Posterior vena cava (tissue), 2 donors: ENCODE measurements around the gene MICAL3. TPM values are rescaled to one million over a fixed set of nuclear protein-coding genes. Genes with fewer than 3 reads are reported as not detected.

ENCODE experiments used
- DNase-seq: peaks from one replicate; pipeline ENCODE4 v3.0.0-alpha.2; 2020; ENCODE audit warnings: low spot score
- intact Hi-C, 2 donors: fragments of 100-400 bp; cut with DNase I; formaldehyde crosslinking; loops; one replicate each; pipeline versions ENCODE4 v1.14.1 to v1.14.2; 2022 to 2023
- total RNA-seq, 2 donors: library from RNA; stranded (reverse); fragmentation: NEBNext Ultra II Directional; extraction: Animal tissue kit (Norgen Biotek cat#: 25700); gene quantifications; one replicate each; pipeline ENCODE4 v1.2.1, GENCODE V29; 2021
- donor health status: DM: yes; HTN: yes; CAD: no.
- donor health status: DM: yes; HTN: yes; CAD: no.

MICAL3 gene
- total RNA-seq, 2 donors from 2014 or later: 106 to 114 TPM

DNA sequence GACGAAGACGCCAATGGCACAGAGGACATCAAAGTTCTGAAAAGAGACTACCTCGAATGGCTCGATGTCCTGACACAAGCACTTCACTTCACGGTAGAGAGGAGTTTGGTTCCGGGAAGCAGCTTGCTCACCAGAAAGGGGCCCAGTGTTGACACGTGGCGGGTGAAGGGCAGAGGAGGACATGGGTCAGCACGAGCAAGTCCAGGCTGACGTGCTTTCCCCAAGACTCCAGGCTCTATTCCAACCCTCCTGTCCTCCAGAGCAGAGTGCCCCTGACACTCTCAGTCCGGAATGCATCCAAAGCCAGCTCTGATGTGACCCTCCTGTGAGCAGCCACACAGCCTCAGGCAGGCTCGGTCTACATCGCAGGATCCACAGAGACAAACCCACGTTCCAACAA is 172.6 kb downstream of the MICAL3 start:
- DNase-seq: no peak
- intact Hi-C loops: no loop called here

DNA sequence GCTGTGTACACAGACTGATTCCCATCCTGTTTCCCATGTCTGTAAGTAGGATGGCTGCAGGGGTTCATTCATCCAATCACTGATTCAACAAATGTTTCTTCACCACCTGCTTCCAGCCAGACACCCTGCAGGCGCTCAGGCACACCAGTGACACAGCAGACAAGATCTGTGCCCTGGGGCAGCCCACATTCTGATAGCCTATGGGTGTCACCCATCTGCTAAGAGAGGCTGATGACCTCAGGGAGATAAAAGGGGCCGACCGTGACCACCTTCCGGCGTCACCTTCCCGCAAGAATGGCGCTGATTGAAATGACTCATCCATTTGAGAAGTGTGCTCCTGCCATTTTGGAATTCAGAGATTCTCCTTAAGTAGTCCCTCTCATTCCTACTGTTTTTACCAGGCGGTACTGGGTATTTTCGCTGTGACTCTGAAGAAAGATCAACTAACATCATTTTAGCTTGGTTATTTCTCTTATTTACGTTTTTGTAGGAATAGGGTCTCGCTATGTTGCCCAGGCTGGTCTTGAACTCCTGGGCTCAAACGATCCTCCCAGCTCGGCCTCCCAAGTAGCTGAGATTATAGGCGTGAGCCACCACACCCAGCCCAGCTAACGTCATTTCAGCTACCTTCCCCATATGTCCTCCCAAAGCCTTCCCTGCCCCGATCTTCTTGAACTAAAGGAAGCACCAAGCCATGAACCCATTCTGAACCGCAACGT is 176.8 kb downstream of the MICAL3 start:
- intact Hi-C loops: no loop called here
- no peak for DNase-seq

DNA sequence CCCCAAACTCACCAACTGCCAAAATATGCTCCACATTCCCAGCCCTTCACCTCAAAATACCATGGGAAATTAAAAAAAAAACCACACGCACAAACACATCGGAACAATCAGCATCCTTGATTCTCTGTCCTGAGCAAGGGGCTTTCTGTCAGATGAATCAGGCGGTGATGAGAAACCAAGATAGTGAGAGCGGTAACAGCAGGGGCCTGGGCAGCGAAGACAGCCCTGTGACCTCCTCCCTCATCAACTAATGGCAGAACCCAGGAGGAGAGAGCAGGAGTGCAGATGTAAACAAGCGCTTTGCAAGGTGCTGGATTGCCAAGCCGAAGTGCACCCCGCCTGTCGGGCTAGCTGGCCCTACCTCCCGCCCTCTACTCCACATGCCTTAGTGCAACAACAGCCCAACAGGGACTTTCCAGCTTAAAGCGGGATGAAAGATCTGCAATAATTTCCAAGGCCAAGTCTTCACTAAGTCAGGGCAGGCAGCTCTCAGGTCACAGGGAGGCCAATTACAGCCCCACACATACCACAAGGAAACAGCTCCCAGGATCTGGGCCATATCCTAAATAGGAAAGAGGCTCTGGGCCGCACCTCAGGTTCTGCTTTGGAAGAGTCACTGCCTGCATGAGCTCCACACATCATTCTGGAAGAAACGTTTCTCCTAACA is 177.9 kb downstream of the MICAL3 start:
- no peak for DNase-seq
- intact Hi-C loops: no loop called here

DNA sequence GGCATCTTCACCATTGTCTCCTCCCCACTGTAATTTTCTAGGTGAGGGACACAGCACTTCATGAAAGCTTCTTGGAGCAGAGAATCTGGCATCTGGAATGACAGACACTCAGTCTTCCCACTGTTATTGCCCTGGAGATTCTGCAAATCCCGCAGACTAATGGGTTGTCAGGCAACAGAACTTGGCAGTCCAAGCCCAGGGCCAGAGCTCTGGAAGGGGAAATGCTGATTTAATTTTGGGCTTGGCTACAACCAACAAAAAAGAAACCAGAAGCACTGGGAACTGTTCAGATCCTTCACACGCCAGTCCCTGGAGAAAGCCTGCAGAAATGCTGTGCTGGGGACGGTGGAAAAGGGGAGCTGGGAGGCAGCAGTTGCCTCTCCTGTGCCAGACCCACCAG is 178.6 kb downstream of the MICAL3 start:
- intact Hi-C loops: no loop called here
- no peak for DNase-seq

DNA sequence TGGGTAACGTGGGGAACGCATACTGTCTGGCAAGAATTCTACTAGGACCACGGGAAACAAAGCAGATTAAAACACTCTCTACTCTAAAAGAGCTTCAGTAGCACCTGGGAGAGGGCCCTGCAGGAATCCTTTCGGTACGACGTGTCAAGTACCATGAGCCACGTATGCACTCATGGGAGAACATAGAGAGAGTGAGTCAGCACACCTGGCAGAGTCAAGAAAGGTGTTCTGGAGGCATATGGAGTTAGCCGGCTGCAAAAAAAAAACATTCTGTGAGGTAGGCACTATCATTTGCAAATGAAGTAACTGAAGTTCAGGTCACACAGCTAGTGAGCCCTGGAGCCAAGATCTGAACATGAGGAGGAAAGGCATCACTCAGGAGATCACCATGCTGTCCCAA is 179.0 kb downstream of the MICAL3 start:
- intact Hi-C loops: no loop called here
- no peak for DNase-seq

DNA sequence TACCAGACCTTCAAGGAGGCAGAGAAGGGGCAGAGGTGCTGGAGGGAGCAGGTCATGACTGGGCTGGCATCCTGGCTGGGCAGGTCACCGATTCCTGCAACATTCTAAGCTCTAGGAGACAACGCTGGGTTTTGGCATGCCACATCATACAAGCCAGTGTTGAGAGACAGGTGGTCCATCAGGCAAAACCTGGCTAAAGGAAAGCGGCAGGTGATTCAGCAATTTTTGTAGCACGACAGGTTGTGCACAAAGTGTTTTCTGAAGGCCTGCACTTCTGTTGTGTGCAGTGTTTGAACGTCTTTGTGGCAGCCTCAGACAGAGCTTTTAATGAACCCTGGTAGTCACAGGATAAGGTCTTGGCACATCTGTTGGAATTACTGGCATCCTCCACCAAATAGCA is 180.2 kb downstream of the MICAL3 start:
- no peak for DNase-seq
- intact Hi-C loops: no loop called here

DNA sequence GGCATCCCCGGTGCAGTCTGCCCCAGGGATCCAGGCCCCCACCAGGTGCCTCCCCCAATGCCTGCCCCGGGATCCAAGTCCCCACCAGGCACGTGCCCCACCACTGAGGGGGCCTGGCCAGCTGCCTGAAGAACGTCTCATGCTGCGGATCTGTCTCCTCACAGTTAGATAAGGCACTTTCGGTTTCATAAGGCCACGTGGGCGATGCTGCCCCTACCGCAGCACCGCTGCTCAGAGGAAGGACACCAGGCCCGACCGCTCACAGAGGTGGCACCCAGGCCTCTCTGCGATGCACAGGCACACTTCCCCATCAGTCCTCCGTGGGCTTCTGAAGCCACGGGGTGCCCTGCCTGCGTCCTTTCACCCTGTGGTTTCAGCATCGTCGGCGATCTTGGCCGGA is 182.0 kb downstream of the MICAL3 start:
- DNase-seq: no peak
- intact Hi-C loops: no loop called here

DNA sequence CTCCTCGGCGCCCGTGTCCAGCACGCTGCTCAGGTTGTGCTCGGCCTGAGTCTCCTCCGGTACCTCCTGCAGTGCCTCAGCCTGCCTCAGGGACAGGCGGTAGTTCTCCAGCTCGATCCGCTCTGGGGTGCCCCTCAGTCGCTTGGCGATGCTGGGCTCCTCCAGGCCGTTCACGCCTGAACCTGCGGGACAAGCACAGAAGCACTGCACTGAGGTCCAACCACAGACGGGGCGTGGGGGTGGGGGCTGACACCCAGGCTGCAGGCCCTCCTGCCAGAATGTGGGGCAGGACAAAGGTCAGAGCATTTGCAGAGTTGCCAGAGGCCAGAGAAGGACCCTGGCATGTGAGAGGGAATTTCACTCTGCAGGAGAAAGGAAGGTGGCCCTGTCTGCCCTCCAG is 182.5 kb downstream of the MICAL3 start:
- intact Hi-C loops: loop anchor here in 1 of 2 donors (1.0 kb wide), 1 partner anchor 23 kb away; no protein-coding TSS in a partner anchor
- DNase-seq: no peak

DNA sequence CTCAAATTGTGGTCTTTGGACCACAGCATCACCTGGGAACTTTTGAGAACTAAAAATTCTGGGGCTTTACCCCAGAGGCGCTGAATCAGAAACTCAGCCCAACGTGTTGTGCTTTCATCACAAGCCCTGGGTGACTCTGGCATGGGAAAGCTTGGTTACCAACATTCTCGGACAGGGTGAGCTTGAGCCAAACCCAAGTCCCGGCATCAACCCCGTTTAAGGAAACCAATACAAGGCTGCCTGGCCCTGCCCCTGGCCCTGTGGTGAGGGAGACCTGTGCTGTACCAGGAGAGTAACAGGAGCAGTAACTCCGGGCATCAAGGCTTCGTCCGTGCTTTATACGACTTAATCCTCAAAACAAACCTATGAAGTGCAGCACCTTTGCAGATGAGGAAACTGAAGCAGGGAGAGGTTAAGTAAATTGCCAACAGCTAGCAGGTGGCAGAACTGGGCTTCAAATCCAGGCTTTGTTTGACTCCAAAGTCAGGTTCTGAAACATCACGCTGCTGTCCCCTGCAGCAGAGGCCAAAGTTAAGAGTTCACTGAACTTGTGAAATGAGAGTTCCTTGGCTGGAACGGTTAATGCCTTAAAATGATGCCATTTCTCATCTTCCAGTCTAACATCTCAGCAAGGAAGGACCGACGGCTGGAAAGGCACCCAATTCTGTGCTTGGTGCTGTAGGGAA is 186.0 kb downstream of the MICAL3 start:
- intact Hi-C loops: no loop called here
- DNase-seq: no peak

DNA sequence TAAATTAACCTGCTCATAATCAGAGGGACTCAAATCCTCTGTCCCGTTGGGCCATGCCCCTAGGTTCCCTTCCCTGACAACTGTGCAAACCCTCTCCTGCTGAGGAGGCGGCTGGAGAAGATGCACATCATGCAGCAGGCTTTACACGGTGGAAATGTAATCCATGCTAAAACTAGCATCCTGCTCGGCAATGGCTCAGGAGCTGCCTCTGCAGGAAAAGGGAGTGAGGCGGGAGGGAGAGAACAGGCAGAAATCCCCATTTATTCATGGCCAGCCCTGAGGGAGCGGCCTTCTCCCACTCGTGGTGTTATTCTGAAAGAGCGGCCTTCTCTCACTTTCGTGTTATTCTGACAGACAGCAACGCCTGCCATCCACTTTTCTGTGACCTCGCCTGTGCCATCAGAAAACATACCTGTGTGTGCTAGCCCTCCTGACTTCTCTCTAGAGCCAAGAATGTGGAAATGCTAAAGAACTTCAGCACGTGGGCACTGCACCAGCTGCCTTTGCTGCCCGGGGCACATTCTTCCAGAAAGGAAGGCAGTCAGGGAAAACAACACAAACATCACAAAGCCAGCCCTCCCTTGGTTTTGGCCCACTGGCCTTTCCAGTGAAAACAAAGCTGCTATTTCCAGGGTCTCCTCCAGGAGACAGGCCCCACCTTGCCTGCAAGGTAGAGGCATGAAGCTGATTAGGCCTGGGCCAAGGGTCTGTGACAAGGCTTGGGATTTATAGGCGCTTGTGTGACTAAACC is 187.2 kb downstream of the MICAL3 start:
- no peak for DNase-seq
- intact Hi-C loops: no loop called here

DNA sequence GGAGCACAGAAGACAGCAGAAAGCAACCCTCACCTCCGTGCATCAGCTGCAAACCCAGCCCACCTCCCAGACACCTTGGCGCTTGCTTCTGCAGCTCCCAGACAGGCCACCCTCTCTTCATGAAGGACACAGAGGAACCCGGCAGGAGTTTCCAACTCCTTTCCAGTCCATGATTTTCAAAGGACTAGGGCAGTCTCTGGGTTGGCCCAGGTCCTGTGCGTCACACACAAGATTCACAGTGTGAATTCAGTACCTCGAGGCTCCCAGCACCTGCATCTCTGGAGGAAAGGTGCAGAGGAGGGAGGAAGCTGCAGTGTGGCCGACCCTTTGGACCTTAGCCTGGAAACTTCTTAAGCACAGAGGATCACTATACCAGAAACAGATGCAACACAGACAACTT is 189.1 kb downstream of the MICAL3 start:
- intact Hi-C loops: no loop called here
- no peak for DNase-seq

DNA sequence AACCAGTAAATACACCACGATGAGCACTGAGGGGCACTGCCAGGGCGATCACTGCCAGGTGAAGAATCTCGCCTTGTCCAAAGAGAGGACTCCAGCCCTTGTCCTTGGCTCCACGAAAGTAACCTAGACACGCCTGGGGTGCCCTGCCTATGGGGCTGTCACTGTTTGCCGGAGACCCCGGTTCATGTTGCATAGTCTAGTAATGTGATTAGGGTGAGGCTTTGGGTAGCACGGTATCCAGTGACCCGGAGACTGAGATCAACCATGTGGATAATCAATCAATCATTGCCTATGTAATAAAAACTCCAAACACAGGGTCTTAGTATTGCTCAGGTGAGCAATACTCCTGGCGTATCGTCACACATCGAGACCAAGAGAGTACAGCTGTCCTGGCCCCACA is 190.9 kb downstream of the MICAL3 start:
- no peak for DNase-seq
- intact Hi-C loops: loop anchor here (5.0 kb wide), 2 partner anchors 204 to 244 kb away; partner anchors contain the start of gene PEX26 (in 1 of the 2)

DNA sequence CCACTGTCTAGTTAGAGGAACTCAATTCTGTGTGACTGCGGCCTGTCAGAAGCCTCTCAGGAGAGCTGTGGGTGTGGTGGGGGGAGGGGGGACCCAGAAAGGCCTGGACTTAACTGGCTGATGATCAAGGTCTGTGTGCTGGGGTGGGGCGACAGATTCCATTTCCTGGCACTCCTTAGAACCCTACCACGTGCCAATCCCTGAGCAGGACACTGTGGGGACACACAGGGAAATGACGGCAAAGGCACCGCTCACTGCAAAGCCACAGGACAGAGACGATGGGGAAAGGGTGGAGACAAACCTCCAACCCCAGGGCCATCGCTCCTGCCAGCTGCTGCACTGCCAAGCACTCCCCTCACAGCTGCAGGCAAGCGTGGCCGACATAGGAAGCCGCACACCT is 191.7 kb downstream of the MICAL3 start:
- intact Hi-C loops: loop anchor here (5.0 kb wide), 2 partner anchors 205 to 245 kb away; partner anchors contain the start of gene PEX26 (in 1 of the 2)
- DNase-seq: no peak

DNA sequence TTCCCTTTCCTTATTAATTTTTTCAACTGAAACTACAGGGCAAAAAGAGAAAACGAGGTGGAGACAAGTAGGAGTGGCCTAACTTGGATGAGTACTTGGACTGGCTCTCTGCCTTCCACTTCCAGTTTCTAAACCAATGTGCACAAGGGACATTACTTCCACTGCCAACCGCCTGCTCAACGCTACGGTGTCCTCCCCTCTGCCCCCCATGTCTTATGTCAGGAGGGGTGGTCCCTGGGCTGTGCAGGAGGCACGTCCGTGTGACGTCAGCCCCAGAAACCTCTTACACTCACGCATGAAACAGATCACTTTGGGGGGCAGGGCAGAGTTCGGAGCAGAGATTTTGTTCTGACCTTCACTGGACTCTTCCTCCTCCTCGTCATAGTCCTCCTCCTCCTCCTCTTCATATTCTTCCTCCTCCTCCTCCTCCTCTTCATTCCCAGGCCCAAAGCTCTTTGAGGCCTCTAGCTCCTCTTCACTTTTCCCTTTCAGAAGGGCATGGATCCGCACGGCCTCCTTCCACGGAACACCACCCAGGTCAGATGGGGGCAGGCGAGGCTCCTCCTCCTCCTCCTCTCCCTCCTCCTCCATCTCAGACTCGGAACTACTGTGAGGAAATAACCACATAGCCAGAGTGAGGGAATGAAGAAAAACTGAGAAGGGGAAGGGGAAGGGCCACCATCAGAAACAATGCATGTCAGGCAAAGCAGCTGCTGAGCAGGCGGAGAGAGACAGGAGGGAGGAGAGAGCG is 192.7 kb downstream of the MICAL3 start:
- intact Hi-C loops: loop anchor here (2.0 to 5.0 kb wide), 3 partner anchors 206 to 246 kb away; partner anchors contain the start of gene PEX26 (in 2 of the 2)
- no peak for DNase-seq

DNA sequence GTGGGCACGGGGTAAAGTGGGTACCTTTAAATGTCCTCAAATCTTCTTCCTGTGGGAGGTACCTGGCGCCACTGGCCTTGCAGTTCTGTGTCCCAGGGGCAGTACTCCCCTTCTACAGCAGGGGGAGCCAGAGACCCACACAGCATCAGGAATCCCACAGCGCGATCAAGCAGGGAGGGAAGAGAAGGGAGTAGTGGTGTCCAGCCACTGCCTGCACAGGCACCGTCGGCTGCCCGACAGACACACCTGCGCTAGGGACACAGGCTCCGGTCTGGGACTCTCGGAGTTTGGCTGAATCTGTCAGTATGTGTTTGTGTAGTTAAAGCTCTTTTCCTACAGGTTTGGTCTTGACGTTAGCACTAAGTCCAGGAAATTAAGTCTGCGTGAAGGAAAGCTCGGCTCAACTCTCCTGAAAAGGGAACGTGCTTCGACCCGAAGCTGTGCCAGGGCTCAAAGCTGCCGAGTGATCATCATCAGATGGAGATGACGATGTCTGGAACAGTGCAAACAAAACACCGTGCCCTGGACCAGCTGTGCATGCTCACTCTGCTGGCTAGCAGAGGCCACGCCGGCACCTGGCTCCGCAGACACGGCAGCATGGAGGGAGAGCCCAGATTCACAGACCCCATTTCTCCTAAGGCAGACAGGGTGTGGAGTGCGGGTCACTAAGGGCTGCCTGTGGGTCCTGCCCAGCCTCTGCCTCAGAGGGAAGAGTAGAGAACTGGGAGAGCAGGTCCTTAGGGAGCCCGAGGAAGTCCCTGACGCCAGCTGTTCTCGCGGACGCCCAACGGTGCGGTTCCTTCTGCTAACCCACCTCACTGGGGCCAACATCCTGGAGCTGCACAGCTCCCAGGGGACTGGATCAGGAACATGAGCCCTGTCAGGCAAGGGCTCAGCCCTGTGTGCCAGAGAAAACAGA is 194.1 kb downstream of the MICAL3 start:
- intact Hi-C loops: loop anchor here (2.0 to 5.0 kb wide), 3 partner anchors 207 to 247 kb away; partner anchors contain the start of gene PEX26 (in 2 of the 2)

DNA sequence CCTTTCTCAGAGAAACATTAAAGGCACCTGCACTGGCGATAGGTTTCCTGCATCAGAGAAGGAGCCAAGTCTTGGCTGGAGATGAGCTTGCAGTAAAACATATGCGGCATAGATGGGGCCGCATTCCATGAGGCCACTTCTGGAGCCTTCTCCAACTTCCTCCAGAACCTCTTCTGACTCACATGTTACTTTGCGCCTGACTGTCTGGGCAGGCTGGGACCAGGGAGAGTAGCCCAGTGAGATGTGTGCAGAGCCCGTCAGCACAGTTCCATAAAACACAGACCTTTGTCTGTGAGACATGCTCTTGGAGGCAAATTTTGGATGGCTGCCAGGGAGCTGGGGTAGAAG is 194.7 kb downstream of the MICAL3 start:
- DNase-seq: no peak
- intact Hi-C loops: loop anchor here (2.0 to 5.0 kb wide), 3 partner anchors 208 to 248 kb away; partner anchors contain the start of gene PEX26 (in 2 of the 2)

More for the DNA sequence above, 194.1 kb downstream of the MICAL3 start:
- peak; percentile 94 for DNase-seq

DNA sequence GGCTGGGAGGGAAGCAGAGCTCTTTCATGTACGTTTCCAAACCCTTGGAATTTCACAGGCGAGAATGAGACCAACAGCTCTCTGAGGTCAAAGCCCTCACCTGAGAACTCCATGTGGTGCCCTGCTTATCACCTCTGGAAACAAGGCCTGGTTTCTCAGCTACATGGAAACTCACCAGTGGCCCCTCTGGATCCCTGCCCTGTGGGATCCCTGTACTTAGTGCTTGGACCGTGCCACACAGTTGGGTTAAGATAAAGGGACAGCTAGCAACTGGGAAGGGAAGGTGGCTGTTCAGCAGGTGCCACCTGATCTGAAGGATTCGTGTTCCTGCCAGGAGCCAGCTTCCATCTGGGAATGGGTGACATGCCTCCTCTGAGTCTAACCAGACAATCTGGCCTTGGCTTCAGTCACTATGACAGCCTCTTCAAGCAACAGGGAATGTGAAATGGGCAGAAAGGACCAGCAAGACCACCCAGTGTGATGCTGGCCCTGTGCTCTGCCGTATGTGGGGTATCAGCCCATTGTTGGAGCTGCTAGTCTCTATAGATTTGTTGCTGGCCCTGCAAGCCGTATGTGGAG is 195.8 kb downstream of the MICAL3 start:
- no peak for DNase-seq
- intact Hi-C loops: no loop called here
